Mucosa of descending colon (tissue), 3 donors: ENCODE results near the gene SLC2A10. TPM values are rescaled to one million over a fixed set of nuclear protein-coding genes. Genes with fewer than 3 reads are reported as not detected.
A peak's percentile ranks its signal among the peaks of the same experiment; 100 is the strongest.

Experiments used
- ATAC-seq: fragments of 200-7000 bp; cut with Tn5 transposase; one replicate; pipeline ENCODE4 v1.9.1; 2020; ENCODE audit warnings: mild to moderate bottlenecking, moderate library complexity
- DNase-seq, 3 donors: peaks; one replicate each; pipeline ENCODE4 v3.0.0-alpha.2; 2020
- H3K36me3 ChIP-seq: fragments of 200-600 bp; one replicate; pipeline ENCODE4 v1.8.0; 2021; ENCODE audit warnings: low read depth, mild to moderate bottlenecking
- H3K4me1 ChIP-seq: fragments of 200-600 bp; one replicate; pipeline ENCODE4 v1.8.0; 2021; ENCODE audit warnings: low read depth, mild to moderate bottlenecking
- H3K4me3 ChIP-seq: fragments of 200-600 bp; one replicate; pipeline ENCODE4 v1.8.0; 2021; ENCODE audit warnings: mild to moderate bottlenecking
- H3K9me3 ChIP-seq: fragments of 200-600 bp; one replicate; pipeline ENCODE4 v1.8.0; 2021; ENCODE audit warnings: mild to moderate bottlenecking
- intact Hi-C, 2 donors: fragments of 100-400 bp; cut with DNase I in 1 of 2; cut with micrococcal nuclease in 1 of 2; formaldehyde crosslinking; loops; one replicate each; pipeline versions ENCODE4 v1.11.0 to v1.11.1; 2022; cut with DNase I, micrococcal nuclease
- total RNA-seq, 3 donors: library from RNA; stranded (reverse); fragmentation: NEBNext Ultra II Directional in 2 of 3; extraction: Animal tissue kit (Norgen Biotek cat#: 25700) in 2 of 3; gene quantifications; one replicate each; pipeline versions ENCODE4 v1.2.1 to v1.2.4, GENCODE V29; 2021 to 2023
- TF ChIP-seq, protein P1 (sequence below): fragments of 200-600 bp; IDR thresholded peaks from one replicate; pipeline ENCODE4 v1.8.0; 2022; ENCODE audit warnings: antibody characterized with exemption, mild to moderate bottlenecking
- donor health status: DM: no; HTN: no; CAD: no; lungs with moderate emphysema.
- donor health status: DM: no; HTN: no; CAD: no.
- donor health status: DM: no; HTN: yes; CAD: no.

Gene SLC2A10
- total RNA-seq, 3 donors from 2014 or later = 13.4 to 37.5 (median 26.3) TPM

DNA sequence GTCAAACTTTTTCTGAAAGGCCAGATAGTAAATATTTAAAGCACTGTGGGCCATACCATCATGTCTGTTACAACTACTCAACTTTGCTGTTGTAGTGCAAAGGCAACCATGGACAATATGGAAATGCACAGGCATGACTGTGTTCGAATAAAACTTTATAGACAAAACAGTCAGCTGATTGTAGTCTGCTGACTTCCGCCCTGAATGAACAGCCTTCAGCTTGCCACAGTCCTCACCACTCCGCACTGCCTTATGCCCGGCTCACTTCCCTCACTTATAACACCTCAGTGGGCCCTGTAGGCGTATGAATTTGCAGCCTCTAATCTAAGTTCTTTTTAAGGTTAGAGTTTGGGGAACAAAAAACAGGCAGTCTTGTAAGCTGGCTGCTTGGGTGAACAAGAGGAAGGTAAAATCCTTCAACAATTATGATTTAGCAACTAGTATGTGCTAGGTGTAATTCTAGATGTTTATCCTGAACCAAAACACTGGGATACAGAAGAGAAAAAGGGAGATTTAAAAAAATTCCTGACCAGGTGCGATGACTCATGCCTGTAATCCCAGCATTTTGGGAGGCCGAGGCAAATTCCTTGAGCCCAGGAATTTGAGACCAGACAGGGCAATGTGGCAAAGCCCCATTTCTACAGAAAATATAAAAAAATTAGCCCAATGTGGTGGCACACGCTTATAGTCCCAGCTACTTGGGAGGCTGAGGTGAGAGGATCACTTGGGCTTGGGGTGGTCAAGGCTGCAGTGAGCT is 6.8 kb upstream of the SLC2A10 start:
- Histone ChIP-seq H3K36me3 (no peaks in the 10 kb centered on the region), H3K4me1 (no peaks in the 10 kb centered on the region), H3K9me3 (no peaks in the 10 kb centered on the region), H3K4me3 (no peak overlapping the region)
- intact Hi-C loops = no loop called here
- DNase-seq (no peak), ATAC-seq (no peak)
- TF ChIP-seq, protein P1, sequence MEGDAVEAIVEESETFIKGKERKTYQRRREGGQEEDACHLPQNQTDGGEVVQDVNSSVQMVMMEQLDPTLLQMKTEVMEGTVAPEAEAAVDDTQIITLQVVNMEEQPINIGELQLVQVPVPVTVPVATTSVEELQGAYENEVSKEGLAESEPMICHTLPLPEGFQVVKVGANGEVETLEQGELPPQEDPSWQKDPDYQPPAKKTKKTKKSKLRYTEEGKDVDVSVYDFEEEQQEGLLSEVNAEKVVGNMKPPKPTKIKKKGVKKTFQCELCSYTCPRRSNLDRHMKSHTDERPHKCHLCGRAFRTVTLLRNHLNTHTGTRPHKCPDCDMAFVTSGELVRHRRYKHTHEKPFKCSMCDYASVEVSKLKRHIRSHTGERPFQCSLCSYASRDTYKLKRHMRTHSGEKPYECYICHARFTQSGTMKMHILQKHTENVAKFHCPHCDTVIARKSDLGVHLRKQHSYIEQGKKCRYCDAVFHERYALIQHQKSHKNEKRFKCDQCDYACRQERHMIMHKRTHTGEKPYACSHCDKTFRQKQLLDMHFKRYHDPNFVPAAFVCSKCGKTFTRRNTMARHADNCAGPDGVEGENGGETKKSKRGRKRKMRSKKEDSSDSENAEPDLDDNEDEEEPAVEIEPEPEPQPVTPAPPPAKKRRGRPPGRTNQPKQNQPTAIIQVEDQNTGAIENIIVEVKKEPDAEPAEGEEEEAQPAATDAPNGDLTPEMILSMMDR = no peak

DNA sequence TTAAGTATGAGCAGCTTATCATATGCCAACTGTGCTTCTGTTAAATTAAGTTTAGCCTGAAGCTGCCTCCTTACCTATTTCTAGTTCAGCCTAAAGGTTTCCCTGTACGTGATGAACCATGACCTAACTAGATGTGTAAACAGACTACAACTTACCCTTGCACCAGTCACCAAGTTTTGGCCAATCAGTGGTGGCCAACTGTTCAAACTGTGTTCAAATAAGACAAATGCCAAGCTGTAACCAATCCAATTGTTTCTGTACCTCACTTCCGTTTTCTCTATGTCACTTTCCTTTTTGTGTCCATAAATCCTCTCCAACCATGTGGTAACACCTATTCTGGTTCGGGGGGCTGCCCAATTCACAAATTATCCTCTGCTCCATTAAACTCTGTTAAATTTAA is 6.0 kb upstream of the SLC2A10 start:
- intact Hi-C loops = no loop called here
- no peaks in the 10 kb centered on the region for H3K9me3 ChIP-seq
- H3K4me3 ChIP-seq = no peak overlapping the region
- TF ChIP-seq, protein P1 = no peak
- ATAC-seq (peak; percentile 32), DNase-seq (no peak)
- H3K4me1 ChIP-seq = peaks cover 3% of the 10 kb centered on the region
- no peaks in the 10 kb centered on the region for H3K36me3 ChIP-seq

DNA sequence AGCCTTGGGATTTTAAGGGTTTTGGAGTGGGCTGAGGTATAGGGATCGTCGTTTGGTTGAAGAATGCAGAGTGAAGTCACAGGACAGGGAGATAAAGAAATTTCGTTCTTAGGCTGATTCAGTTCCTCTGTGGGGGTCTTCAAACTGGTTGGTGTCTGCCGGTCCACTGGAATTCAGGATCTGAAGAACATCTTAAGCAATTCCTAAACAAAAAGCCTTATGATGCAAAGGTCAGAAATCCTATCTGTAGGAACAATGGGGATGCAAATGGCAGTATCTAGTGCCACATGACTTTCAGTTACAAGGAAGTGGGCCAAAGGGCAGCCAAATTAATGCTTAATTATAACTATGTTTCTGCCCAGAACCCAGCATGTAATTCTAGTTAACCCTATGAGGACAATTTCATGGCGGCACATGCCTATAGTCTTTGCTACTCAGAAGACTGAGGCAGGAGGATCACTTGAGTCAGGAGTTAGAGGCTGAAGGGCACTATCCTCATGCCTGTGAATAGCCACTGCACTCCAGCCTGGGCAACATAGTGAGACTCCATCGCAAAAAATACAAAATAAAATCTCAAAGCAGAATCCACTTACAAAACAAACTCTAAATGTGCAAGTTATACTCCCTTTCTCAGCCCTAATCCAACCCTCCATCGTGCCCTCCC is 4.6 kb upstream of the SLC2A10 start:
- Histone ChIP-seq H3K36me3 (no peaks in the 10 kb centered on the region), H3K4me1 (peaks cover 6% of the 10 kb centered on the region), H3K9me3 (no peaks in the 10 kb centered on the region), H3K4me3 (no peak overlapping the region)
- TF ChIP-seq, protein P1 = no peak
- ATAC-seq = no peak
- intact Hi-C loops = no loop called here
- DNase-seq = no peak

DNA sequence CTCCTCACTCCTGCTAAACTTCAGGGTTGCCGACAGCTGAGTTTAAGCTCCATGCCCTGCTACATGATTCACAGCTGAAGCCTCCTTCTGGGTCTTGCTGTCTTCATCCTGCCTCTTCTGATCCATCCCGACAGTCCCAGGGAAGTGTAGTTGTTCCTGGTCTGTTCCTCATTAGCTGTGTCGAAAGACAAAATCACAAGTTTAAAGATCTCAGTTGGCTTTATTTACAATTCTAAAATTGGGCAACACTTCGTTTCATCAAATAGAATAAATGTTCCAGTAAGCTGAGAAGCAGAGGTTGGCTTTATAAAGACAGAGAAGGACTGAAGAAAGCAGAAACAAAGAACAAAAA is 4.1 kb upstream of the SLC2A10 start:
- no peaks in the 10 kb centered on the region for H3K36me3 ChIP-seq
- no peak for ATAC-seq
- peaks cover 6% of the 10 kb centered on the region for H3K4me1 ChIP-seq
- intact Hi-C loops = no loop called here
- TF ChIP-seq, protein P1 = no peak
- H3K4me3 ChIP-seq = no peak overlapping the region
- DNase-seq = no peak
- H3K9me3 ChIP-seq = no peaks in the 10 kb centered on the region

DNA sequence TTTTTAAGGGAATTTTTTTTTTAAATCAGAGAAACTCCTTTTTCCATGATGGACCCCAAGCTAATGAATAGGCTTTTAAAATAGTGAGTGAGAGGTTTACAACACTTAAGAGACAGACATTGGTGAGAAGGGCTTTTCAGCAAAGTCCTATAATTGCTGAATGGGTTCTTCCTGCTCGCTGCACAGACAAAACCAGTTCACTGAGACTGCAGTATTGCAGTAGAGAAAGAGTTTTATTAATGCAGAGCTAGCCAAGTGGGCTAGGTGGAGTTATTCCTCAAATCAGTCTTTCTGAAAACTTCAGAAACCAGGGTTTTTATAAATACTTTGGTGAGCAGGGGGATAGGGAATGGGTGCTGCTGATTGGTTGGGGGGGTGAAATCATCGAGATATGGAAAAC is 3.2 kb upstream of the SLC2A10 start:
- intact Hi-C loops = no loop called here
- Histone ChIP-seq H3K36me3 (no peaks in the 10 kb centered on the region), H3K4me1 (peaks cover 8% of the 10 kb centered on the region), H3K9me3 (no peaks in the 10 kb centered on the region), H3K4me3 (no peak overlapping the region)
- ATAC-seq = no peak
- no peak for DNase-seq
- TF ChIP-seq, protein P1 = no peak
